Liver (tissue), 3 donors: Measurements from ENCODE around the gene S100A12.

Experiments
- CTCF ChIP-seq: fragments of 150-350 bp; IDR thresholded peaks from 2 replicates; pipeline ENCODE4 v1.5.1; 2017; ENCODE audit warnings: improper control_type of control experiment, low read depth, low read length; ENCODE audit not compliant: missing input control
- RAD21 ChIP-seq, 2 donors: IDR thresholded peaks; 2 replicates each; pipeline ENCODE4 v1.6.1; 2016; ENCODE audit warnings: antibody characterized with exemption in 2 of 2, mild to moderate bottlenecking in 2 of 2
- RXRA ChIP-seq, 2 donors: IDR thresholded peaks; 2 replicates each; pipeline ENCODE4 v1.6.1; 2017 to 2018; ENCODE audit warnings: antibody characterized with exemption in 2 of 2, mild to moderate bottlenecking in 1 of 2
- YY1 ChIP-seq: IDR thresholded peaks from 2 replicates; pipeline ENCODE4 v1.6.1; 2016; ENCODE audit warnings: antibody characterized with exemption, mild to moderate bottlenecking
- donor health status: healthy.
- donor health status: healthy.

- TF ChIP-seq RXRA (IDR thresholded peaks at IDR 0.05) (no peak), RAD21 (IDR thresholded peaks at IDR 0.05) (no peak), YY1 (no peak), CTCF (no peak)
Measured at GRCh38 chr1:153395776-153396175, 20.4 kb upstream of the S100A12 start.
